Vagina (tissue), 2 donors: Measurements from ENCODE around the gene TMEM14B.

Experiments
- CTCF ChIP-seq, 3 experiments: fragments of 450-650 bp in 2 of 3; fragments of 200-600 bp in 1 of 3; sonication (generic) in 1 of 3; IDR thresholded peaks; one replicate each; pipeline ENCODE4 v1.5.1; 2017 to 2019; ENCODE audit warnings: antibody characterized with exemption in 3 of 3, mild to moderate bottlenecking in 2 of 3, moderate library complexity in 2 of 3
- POLR2A ChIP-seq, 2 donors: fragments of 450-650 bp; IDR thresholded peaks; one replicate each; pipeline ENCODE4 v1.6.1; 2017; ENCODE audit warnings: antibody characterized with exemption in 2 of 2, mild to moderate bottlenecking in 2 of 2, moderate library complexity in 2 of 2
- POLR2AphosphoS5 ChIP-seq, 2 donors: sonication (generic); formaldehyde crosslinking; IDR thresholded peaks; one replicate each; pipeline ENCODE4 v1.9.0; 2017; ENCODE audit warnings: antibody characterized with exemption in 2 of 2, mild to moderate bottlenecking in 2 of 2, low read depth in 1 of 2; ENCODE audit not compliant: insufficient read depth in 1 of 2

DNA sequence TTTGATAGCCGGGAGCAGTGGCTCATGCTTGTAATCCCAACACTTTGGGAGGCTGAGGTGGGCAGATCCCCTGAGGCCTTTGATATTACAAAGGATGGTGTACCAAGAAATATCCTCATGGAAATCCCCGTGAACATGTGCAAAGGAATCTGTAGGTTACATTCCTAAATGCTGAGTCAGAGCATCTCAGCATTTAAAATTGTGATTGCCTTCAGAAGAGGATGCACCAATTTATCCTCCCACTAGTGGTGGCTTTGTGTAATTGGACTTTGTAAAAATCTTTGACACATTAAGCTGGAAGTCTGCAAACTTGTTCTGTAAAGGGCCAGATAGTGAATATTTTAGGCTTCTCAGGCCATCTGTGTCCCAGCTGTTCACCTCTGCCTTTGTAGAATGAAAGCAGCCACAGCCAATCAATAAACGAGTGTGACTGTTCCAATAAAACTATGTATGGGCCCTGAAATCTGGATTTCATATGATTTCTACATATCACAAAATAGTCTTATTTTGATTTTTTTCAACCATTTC lies 11.8 kb downstream of the TMEM14B start:
- TF ChIP-seq CTCF (IDR thresholded peaks at IDR 0.05): peak in 1 of 3 experiments; percentile 15
- no peak for TF ChIP-seq POLR2A (IDR thresholded peaks at IDR 0.05)
- TF ChIP-seq POLR2AphosphoS5 (IDR thresholded peaks at IDR 0.05; ENCODE audit: insufficient read depth in 1 of 2, low read depth in 1 of 2): no peak
